ENCODE data around the gene DENND2D.

The DENND2D gene

GRCh38 chr1:111164151-111164550, 36.3 kb downstream of the DENND2D start:
- no peak for DNase-seq

DNA sequence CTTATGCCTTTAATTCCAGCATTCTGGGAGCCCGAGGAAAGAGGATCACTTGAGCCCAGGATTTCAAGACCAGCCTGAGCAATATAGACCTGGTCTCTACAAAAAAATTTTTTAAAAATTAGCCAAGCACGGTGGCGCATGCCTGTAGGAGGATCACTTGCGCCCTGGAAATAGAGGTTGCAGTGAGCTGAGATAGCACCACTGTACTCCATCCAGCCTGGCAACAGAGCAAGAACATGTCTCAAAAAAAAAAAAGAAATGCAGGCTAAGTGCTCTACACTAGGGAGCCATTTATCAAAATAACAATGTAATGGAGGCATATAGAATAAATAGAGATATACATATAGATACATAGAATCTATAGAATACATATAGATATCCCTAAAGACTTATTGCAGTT, 37.1 kb downstream of the DENND2D start:
- DNase-seq, result no peak

DNA sequence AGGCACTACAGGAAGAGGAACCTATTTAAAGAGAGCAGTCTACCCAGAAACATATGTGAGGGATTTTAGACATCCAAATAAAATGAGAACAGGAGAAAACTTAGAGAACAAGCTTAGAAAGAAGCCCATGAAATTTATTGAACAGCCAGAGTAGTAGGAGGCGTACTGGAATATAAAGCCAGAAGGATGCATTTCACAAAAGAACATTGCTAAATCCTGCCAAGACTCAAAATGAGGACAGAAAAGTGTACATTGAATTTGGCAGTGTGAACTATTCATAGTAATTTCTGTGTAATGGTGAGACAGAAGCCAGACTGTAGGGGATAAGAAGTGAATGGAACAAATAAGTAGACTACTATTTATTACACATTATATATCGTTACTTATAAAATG, 38.0 kb downstream of the DENND2D start:
- no peak for DNase-seq

DNA sequence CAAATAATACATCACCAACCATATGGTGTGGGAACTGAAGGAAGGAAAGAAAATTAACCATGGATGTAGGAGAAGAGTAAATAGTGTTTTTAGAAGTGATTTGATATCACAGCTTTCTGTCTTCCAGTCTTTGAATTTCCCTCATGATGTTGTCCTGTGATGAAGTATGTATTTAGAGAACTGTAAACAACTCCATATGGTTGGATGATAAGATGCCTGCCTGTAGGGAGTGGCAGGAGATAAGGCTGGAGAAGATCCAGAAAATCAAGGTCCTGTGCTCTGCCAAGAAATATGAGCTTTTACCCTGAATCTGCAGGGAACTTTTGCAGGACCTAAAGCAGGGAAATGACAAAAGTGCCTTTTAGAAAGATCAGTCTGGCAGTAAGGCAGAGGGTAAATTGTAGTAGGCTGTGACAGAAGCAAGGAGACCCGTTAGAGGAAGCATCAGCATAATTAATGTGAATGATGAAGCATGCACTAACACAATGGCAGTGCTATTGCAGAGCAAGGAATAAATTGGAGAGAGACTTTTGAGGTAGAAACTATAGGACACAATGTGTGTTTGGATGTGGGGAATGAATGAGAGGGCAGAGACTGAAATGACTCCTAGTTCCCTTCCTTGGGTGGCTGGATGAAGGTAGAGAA, 38.5 kb downstream of the DENND2D start:
- no peak for DNase-seq

- DNase-seq, result no peak
These were observed 43.0 kb downstream of the DENND2D start for GRCh38 chr1:111157431-111157830.

DNA sequence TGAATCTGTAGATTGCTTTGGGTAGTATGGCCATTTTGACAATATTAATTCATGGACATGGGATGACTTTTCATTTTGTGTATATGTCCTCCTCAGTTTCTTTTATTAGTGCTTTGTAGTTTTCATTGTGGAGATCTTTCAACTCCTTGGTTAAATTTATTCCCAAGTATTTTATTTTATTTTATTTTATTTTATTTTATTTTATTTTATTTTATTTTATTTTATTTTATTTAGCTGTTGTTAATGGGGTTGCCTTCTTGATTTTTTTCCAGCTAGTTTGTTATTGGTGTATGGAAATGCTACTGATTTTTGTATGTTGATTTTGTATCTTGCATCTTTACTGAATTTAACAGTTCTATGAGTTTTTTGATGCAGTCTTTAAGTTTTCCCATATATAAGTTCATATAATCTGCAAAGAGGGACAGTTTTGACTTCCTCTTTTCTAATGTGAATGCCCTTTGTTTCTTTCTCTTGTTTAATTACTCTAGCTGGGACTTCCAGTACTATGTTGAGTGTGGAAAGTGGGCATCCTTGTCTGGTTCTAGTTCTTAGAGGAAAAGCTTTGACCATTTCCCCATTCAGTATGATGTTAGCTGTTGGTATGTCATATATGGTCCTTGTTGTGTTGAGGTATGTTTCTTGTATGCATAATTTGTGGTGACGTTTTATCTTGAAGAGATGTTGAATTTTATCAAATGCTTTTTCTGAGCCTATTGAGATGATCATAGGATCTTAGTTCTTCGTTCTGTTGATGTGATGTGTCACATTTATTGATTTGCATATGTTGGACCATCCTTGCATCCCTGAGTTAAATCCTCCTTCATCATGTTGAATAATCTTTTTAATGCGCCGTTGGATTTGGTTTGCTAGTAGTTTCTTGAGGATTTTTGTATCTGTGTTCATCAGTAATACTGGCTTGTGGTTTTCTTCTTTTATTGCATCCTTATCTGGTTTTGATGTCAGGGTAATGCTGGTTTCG, 46.1 kb downstream of the DENND2D start:
- no peak for DNase-seq

DNA sequence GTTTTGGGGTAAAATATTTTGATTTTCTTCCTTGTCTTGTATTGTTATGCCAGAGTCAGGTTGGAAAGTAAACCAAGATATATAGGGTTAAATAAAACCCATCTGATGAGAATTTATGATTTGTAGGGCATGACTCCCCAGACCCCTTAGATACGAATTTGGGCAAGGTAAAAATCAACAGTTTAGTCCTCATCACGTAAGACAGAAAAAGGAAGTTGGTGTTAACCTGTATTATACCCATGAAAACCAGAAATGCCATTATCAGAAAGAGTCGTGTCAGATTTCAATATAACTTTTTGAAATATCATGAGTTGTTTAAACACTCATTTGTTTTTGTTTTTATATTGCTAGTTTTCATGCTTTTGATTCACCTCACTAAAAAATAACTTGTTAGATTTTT, 48.6 kb downstream of the DENND2D start:
- no peak for DNase-seq

DNA sequence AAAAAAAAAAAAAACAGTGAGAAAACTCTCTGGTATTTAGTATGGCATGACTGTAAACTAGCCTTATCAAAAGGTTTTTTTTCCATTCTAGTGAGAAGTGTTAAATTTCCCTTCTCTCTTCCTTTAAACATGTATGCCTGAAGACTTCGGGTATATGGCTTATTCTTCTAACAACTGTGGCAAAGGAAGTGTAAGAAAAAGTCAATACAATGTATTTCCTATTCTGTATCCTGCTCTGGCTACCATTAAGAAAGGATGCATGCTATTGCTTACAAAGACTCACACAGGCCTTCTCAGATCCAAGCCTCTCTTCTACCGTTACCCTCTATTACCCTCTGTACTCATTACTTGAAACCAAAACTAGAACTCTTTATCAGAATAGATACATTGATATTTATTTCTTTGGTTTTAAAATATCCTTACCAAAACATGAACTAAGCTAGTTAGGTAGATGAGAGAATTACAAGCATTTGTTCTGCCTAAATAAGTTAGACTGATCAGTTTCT, 52.0 kb downstream of the DENND2D start:
- no peak for DNase-seq

DNA sequence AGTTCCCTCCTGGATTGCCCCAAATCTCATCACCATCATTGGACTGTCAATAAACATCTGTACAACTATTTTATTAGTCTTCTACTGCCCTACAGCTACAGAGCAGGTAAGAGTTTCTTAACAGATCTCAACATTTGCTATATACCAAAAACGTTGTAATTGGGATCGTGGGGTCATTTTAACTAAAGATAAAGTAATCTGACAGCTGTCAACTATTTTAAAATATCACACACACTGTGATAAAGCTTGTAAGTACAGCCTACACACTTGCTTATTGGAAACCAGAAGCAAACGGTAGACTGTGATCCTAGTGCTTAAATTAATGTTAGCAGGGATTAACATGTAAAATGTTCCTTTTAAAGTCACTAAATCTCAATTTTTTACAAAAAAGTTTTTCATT, 52.5 kb downstream of the DENND2D start:
- no peak for DNase-seq

GRCh38 chr1:111145963-111146768, 54.3 kb downstream of the DENND2D start:
- DNase-seq, result no peak

GRCh38 chr1:111145542-111145941, 54.9 kb downstream of the DENND2D start:
- no peak for DNase-seq

DNA sequence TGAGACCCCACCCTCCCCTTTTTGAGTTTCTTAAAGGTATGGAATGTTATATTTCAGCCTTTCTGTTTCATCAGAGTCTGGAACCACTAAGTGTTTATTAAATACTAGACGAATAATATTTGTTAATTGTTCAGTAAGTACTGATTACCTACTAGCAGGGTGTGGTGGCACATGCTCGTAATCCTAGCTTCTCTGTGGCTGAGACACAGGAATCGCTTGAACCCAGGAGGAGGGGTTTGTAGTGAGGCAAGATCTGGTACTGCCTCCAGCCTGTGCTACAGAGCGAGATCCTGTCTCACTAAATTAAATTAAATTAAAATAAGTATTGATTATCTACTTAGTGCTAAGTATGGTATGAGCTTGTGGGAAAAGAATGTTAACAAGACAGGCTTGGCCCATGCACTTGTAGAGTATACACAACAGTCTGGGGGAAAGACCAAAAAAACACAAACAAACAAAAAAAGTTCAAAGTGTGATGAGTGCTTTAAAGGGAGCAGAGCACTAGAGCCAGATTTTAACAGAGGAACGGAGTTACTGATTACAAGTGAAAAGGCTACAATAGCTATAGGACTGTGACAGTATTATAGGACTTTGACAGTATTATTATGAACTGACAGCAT, 58.0 kb downstream of the DENND2D start:
- DNase-seq, result no peak

- no peak for DNase-seq
These were observed 58.9 kb downstream of the DENND2D start for GRCh38 chr1:111141245-111142220.

- DNase-seq, result no peak
These were observed 59.8 kb downstream of the DENND2D start for GRCh38 chr1:111140680-111140967.

DNA sequence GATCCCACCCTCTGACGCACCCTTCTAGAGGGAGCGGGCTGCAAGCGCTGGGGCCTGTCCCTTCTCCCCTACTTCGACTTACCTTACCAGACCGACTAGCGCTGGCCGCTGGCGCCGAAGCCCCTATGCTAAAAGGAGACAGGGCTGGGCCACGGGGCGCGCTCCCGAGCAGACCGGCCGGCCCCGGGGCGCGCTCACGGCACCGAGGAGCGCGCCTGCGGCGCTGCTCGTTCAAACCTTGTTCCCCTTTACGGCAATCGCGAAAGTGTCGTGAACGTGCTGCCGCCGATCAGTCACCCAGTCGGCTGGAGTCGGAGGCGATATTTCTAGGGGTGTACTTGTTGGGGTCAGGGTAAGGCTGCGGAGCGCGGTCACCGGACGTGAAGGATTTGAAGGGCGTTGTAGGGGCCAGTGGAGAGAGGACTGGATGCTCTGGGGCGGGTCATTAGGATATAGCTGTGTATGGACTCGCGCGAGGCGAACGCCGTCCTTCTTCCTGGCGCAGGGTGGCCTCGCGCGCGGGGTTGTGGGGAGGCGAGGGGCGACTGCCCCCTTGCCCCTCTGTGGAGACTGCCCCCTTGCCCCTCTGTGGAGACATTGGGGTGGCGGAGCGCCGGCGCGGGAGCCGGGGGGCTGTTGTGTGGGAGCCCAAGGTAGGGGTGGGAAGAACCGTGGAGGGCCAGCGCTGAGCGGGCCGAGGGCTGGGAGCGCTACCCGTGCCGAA, 60.3 kb downstream of the DENND2D start, which contains the start of the genes CEPT1 and DRAM2:
TSS of gene CEPT1 (plus strand) at position 268 of the 724 bp plus-strand sequence. CDS start 7,492 bp downstream, outside the sequence.
TSS of gene DRAM2 (minus strand) at position 138 of the 724 bp plus-strand sequence. CDS start 8,539 bp downstream, outside the sequence.
- peak; percentile 79 for DNase-seq

DNA sequence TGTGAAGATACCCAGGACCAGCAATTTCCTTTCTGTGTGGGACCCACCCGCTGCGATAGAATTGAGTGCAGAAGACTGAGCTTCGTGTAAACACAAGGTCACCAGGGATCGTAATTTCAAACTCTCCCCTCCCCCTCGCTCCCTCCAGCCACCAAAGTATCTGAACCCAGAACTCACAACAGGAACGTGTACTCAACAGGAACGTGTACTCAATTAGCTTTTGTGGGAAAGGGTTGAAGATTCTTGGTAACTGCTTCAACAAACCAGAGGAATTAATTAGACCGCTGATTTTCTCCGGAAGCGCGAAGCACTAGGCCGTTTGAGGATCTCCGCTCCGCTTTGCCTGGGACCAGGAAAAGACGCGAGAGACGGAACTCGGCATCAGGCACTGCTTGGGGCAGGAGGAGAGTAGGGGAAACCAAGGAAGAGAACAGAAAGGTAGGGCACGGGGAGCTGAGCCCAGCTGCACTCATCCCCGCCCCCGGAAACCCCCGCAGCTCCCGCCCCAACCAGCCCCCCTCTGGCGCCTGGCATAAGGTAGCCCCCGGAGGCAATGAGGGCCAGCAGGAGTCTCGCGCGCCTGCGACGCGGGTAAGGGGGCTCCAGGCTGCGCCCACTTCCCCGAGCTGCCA, 61.0 kb downstream of the DENND2D start:
- DNase-seq, result peak; percentile 28
